ENCODE results near the gene GPI. TPM values are rescaled to one million over a fixed set of nuclear protein-coding genes. Genes with fewer than 3 reads are reported as not detected.

The GPI gene
- total and polyA plus RNA-seq, 9 of the 15 experiments (the other 6 are each of a cell fraction or from before 2014, with no cell fraction given), result 88.3 to 358 (median 122) TPM

- intact Hi-C loops (cut with micrococcal nuclease) (no loop called here), in situ Hi-C loops (cut with MboI) (no loop called here)
- Histone ChIP-seq H3K9me1 (ENCODE audit: control insufficient read depth, insufficient read depth, low read length) (peaks cover 11% of the 10 kb centered on the region), H3K9me3 (replicated peaks; ENCODE audit: control insufficient read depth, insufficient read depth, low read depth, low read length) (no peaks in the 10 kb centered on the region), H4K20me1 (replicated peaks; ENCODE audit: control insufficient read depth, insufficient read depth, low read length) (peaks cover 26% of the 10 kb centered on the region), H3K27ac (ENCODE audit: extremely low read depth, low read depth, low read length) (peak overlapping the region; percentile 85), H3K36me3 (ENCODE audit: control insufficient read depth, insufficient read depth, low read length) (peaks cover 49% of the 10 kb centered on the region), H3K4me2 (ENCODE audit: insufficient read depth, low read length) (peak overlapping the region; percentile 93), H3K4me1 (replicated peaks in 1 of 2; ENCODE audit: control insufficient read depth in 2 of 2, insufficient read depth in 2 of 2, low read length in 2 of 2) (peaks cover 48 to 57% of the 10 kb centered on the region in 2 experiments), H3K9ac (ENCODE audit: insufficient read depth in 1 of 2, low read depth in 2 of 2, low read length in 2 of 2) (peak overlapping the region; percentile 86 to 95), H3K27me3 (ENCODE audit: control insufficient read depth in 2 of 2, insufficient read depth in 2 of 2, low read length in 2 of 2) (no peaks in the 10 kb centered on the region), H3K79me2 (ENCODE audit: control insufficient read depth, insufficient read depth, low read length) (peaks cover 60% of the 10 kb centered on the region), H2AFZ (ENCODE audit: low read depth, low read length) (peak overlapping the region; percentile 80), H3K4me3 (peak overlapping the region; percentile 97)
- WGBS (ENCODE audit: insufficient coverage, low coverage, missing lambda C conversion rate), result 1% methylated on average over 43 of the region's 45 CpGs
- peak; percentile 71 for ATAC-seq
- POLR2A ChIA-PET, result interaction anchor here (0.8 to 1.1 kb wide), 3 partner anchors 19 to 67 kb away, joined by 3 to 4 read pairs (median 3); no protein-coding TSS in a partner anchor
- peak; percentile 63 to 68 (median 64) for DNase-seq (ENCODE audit: extremely low read depth in 1 of 4, low spot score in 3 of 4)
- BruUV-seq (replicated peaks), result TSS peak; percentile 58
- FAIRE-seq, result no peak
- CTCF ChIA-PET (ENCODE audit: low intra/inter-chr PET ratio), result no interaction called here
- TF ChIP-seq CHD1 (IDR thresholded peaks at IDR 0.05; ENCODE audit: low read length), result peak; percentile 25
- TF ChIP-seq, protein P1, sequence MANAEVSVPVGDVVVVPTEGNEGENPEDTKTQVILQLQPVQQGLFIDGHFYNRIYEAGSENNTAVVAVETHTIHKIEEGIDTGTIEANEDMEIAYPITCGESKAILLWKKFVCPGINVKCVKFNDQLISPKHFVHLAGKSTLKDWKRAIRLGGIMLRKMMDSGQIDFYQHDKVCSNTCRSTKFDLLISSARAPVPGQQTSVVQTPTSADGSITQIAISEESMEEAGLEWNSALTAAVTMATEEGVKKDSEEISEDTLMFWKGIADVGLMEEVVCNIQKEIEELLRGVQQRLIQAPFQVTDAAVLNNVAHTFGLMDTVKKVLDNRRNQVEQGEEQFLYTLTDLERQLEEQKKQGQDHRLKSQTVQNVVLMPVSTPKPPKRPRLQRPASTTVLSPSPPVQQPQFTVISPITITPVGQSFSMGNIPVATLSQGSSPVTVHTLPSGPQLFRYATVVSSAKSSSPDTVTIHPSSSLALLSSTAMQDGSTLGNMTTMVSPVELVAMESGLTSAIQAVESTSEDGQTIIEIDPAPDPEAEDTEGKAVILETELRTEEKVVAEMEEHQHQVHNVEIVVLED (CRISPR knock-in tag; IDR thresholded peaks at IDR 0.05), result no peak
- TF ChIP-seq ZNF143 (CRISPR knock-in tag; IDR thresholded peaks at IDR 0.05), result no peak
- TF ChIP-seq ZC3H4 (CRISPR knock-in tag; IDR thresholded peaks at IDR 0.05; ENCODE audit: borderline replicate concordance), result no peak
- no peak for TF ChIP-seq TBP (optimal IDR thresholded peaks at IDR 0.05; ENCODE audit: low read depth, low read length)
- no peak for TF ChIP-seq CREBBP (IDR thresholded peaks at IDR 0.05; ENCODE audit: low read depth, low read length)
- no peak for TF ChIP-seq DNMT1 (IDR thresholded peaks at IDR 0.05)
- no peak for TF ChIP-seq RFX7 (CRISPR knock-in tag; IDR thresholded peaks at IDR 0.05)
- no peak for TF ChIP-seq PHTF2 (CRISPR knock-in tag; IDR thresholded peaks at IDR 0.05)
- no peak for TF ChIP-seq ZNF253 (CRISPR knock-in tag; conservative IDR thresholded peaks at IDR 0.05)
- TF ChIP-seq, protein P2, sequence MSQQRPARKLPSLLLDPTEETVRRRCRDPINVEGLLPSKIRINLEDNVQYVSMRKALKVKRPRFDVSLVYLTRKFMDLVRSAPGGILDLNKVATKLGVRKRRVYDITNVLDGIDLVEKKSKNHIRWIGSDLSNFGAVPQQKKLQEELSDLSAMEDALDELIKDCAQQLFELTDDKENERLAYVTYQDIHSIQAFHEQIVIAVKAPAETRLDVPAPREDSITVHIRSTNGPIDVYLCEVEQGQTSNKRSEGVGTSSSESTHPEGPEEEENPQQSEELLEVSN (IDR thresholded peaks at IDR 0.05; ENCODE audit: borderline replicate concordance in 1 of 2, extremely low read depth in 1 of 2, insufficient read depth in 1 of 2, insufficient read length in 1 of 2, low read depth in 1 of 2, low read length in 1 of 2, poor library complexity in 1 of 2, severe bottlenecking in 1 of 2), result no peak
- TF ChIP-seq ZNF354B (CRISPR knock-in tag; IDR thresholded peaks at IDR 0.05), result no peak
- TF ChIP-seq TCF7L2 (IDR thresholded peaks at IDR 0.05; ENCODE audit: low read depth, low read length), result no peak
- 0 out of 2 replicates have a peak, but pooled peaks have one; percentile 30 for TF ChIP-seq SMARCE1 (IDR thresholded peaks at IDR 0.05)
- TF ChIP-seq, protein P3, sequence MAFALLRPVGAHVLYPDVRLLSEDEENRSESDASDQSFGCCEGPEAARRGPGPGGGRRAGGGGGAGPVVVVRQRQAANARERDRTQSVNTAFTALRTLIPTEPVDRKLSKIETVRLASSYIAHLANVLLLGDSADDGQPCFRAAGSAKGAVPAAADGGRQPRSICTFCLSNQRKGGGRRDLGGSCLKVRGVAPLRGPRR (CRISPR knock-in tag; IDR thresholded peaks at IDR 0.05), result no peak
- TF ChIP-seq, protein P4, sequence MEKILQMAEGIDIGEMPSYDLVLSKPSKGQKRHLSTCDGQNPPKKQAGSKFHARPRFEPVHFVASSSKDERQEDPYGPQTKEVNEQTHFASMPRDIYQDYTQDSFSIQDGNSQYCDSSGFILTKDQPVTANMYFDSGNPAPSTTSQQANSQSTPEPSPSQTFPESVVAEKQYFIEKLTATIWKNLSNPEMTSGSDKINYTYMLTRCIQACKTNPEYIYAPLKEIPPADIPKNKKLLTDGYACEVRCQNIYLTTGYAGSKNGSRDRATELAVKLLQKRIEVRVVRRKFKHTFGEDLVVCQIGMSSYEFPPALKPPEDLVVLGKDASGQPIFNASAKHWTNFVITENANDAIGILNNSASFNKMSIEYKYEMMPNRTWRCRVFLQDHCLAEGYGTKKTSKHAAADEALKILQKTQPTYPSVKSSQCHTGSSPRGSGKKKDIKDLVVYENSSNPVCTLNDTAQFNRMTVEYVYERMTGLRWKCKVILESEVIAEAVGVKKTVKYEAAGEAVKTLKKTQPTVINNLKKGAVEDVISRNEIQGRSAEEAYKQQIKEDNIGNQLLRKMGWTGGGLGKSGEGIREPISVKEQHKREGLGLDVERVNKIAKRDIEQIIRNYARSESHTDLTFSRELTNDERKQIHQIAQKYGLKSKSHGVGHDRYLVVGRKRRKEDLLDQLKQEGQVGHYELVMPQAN (IDR thresholded peaks at IDR 0.05; ENCODE audit: borderline replicate concordance), result peak; percentile 50; the same call in 1 of the 2 replicates
- TF ChIP-seq EGR1 (conservative IDR thresholded peaks at IDR 0.05), result peak; percentile 51; the same call in 1 of the 2 replicates
Observed at GRCh38 chr19:34365463-34366401, 736 bp downstream of the GPI start.

Measured in K562 (cell line).